BLaER1 (cell line): ENCODE results near the gene CPT1A.
A peak's percentile ranks its signal among the peaks of the same experiment; 100 is the strongest.

Experiments
- H3K27ac ChIP-seq: shearing (Covaris generic); formaldehyde crosslinking; 2 replicates; pipeline ENCODE4 v1.8.1; 2022
- H3K27me3 ChIP-seq: shearing (Covaris generic); formaldehyde crosslinking; 2 replicates; pipeline ENCODE4 v1.8.1; 2022
- H3K36me3 ChIP-seq: shearing (Covaris generic); formaldehyde crosslinking; 2 replicates; pipeline ENCODE4 v1.8.1; 2022
- H3K4me1 ChIP-seq: shearing (Covaris generic); formaldehyde crosslinking; 2 replicates; pipeline ENCODE4 v1.8.1; 2022
- H3K4me2 ChIP-seq: shearing (Covaris generic); formaldehyde crosslinking; 2 replicates; pipeline ENCODE4 v1.8.1; 2022
- H3K4me3 ChIP-seq: shearing (Covaris generic); formaldehyde crosslinking; 2 replicates; pipeline ENCODE4 v1.8.1; 2022
- H3K9ac ChIP-seq: shearing (Covaris generic); formaldehyde crosslinking; 2 replicates; pipeline ENCODE4 v1.8.1; 2022
- H3K9me3 ChIP-seq: shearing (Covaris generic); formaldehyde crosslinking; 2 replicates; pipeline ENCODE4 v1.8.1; 2022
- H4K20me1 ChIP-seq: shearing (Covaris generic); formaldehyde crosslinking; 2 replicates; pipeline ENCODE4 v1.8.1; 2022
- Cebpa-rat ChIP-seq: shearing (Covaris generic); IDR thresholded peaks from 2 replicates; pipeline ENCODE4 v1.8.1; 2022

Gene CPT1A

GRCh38 chr11:68843052-68843561 lies 1.4 kb upstream of the CPT1A start:
- peak overlapping the region; percentile 93 for H3K4me3 ChIP-seq
- no peaks in the 10 kb centered on the region for H3K27me3 ChIP-seq
- H3K36me3 ChIP-seq, result no peaks in the 10 kb centered on the region
- H4K20me1 ChIP-seq, result no peaks in the 10 kb centered on the region; the same call in 1 of the 2 replicates
- no peak for TF ChIP-seq Cebpa-rat
- H3K4me1 ChIP-seq, result peaks cover 59% of the 10 kb centered on the region
- peak overlapping the region; percentile 98 for H3K4me2 ChIP-seq
- no peaks in the 10 kb centered on the region for H3K9me3 ChIP-seq
- H3K27ac ChIP-seq, result peak overlapping the region; percentile 96
- H3K9ac ChIP-seq, result peak overlapping the region; percentile 91

- Histone ChIP-seq H3K4me1 (peaks cover 64% of the 10 kb centered on the region), H3K9me3 (no peaks in the 10 kb centered on the region), H3K9ac (peak overlapping the region; percentile 91), H3K27me3 (no peaks in the 10 kb centered on the region), H3K36me3 (0 out of 2 replicates have a peak, but pooled peaks cover under 1% of the 10 kb centered on the region), H3K27ac (peak overlapping the region; percentile 96), H3K4me2 (peak overlapping the region; percentile 98), H4K20me1 (peaks cover 3% of the 10 kb centered on the region; the same call in 1 of the 2 replicates), H3K4me3 (peak overlapping the region; percentile 93)
- TF ChIP-seq Cebpa-rat, result no peak
Measured at GRCh38 chr11:68842427-68843051, 823 bp upstream of the CPT1A start.

DNA sequence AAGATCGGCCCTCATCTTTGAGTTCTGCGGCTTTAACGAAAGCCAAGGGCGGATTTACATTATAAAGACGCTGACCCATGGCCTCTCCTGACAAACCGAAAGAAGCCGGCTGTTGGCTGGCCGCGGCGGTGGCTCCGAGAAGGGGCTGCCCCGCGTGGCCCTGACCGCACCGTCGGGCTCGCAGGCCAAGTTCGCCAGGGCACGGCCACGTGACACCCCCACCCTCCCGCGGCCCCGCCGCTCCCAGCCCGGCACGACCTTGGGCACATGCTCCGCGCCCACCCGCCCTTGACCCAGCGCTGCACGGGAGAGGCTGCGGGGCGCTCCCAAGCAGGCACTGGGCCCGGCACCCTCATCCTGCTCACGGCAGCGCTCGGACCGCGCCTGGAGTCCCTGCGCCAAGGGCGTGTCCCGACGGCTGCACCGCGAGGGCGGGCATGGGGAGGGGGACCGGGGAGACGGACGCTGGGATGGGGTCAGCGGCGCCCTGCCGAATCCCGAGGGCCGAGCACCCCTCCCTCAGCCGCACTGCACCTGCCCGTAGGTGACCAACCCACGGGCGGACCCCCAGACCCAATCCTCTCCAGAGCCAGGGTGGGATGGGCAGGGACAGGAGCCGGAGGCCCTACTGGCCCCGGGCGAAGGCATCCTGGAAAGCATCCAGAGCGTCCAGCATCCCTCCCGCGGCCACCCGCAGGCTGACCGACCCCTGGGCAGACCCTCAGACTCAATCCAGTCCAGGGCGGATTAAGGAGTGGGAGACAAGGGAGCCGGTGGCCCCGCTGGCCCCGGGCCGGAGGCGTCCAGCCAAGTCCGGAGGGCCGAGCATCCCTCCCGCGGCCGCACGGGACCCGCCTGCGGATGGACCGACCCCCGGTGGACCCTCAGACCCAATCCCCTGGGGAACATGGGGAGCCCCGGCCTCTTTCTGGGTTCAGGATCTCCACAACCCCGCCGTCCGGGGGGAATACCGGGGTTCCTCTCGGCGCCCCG lies 759 bp downstream of the CPT1A start:
- Histone ChIP-seq H3K9ac (peak overlapping the region; percentile 91), H3K36me3 (0 out of 2 replicates have a peak, but pooled peaks cover 10% of the 10 kb centered on the region), H3K27ac (peak overlapping the region; percentile 96), H3K4me3 (peak overlapping the region; percentile 93), H3K9me3 (no peaks in the 10 kb centered on the region), H3K27me3 (no peaks in the 10 kb centered on the region), H4K20me1 (peaks cover 16% of the 10 kb centered on the region; the same call in 1 of the 2 replicates), H3K4me1 (peaks cover 80% of the 10 kb centered on the region), H3K4me2 (peak overlapping the region; percentile 98)
- TF ChIP-seq Cebpa-rat, result no peak

DNA sequence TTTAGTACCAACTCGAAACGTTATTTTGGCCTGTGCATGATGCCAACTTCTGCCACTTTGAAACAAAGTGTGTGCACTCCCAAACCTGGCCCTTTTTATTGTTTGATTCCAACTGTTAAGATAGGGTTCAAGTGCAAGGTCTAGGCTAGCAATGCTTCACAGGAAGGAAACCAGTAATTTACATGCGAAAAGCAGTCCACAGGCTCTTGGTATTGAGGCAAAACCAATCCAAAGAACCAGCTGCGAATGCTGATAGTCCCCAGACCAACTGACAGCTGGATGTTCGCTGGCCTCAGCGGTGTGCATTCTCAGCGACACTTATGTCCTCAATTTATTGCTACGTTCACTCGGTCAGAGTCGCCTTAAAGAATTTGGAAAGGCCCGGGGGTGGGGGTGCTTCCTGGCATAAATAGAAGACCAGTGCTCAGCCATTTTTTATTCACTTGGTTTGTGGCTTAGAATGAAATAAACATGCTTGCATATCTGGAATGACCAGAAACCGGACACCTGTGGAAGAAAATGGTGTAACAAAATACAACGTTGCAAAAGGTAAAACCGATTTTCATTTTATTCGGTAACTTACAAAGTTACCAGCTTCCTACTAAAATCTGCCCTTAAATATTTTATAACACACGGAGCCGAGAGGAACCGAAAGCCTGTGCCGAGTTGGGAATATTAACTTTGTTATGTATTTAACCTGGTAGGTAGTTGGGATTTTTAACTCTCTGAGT lies 1.6 kb downstream of the CPT1A start:
- H4K20me1 ChIP-seq, result peaks cover 25% of the 10 kb centered on the region
- no peaks in the 10 kb centered on the region for H3K9me3 ChIP-seq
- peak overlapping the region; percentile 98 for H3K4me2 ChIP-seq
- peaks cover 81% of the 10 kb centered on the region for H3K4me1 ChIP-seq
- H3K27ac ChIP-seq, result peak overlapping the region; percentile 96
- no peak for TF ChIP-seq Cebpa-rat
- 0 out of 2 replicates have a peak, but pooled peaks cover 10% of the 10 kb centered on the region for H3K36me3 ChIP-seq
- no peaks in the 10 kb centered on the region for H3K27me3 ChIP-seq
- H3K4me3 ChIP-seq, result peak overlapping the region; percentile 93
- peak overlapping the region; percentile 91 for H3K9ac ChIP-seq

DNA sequence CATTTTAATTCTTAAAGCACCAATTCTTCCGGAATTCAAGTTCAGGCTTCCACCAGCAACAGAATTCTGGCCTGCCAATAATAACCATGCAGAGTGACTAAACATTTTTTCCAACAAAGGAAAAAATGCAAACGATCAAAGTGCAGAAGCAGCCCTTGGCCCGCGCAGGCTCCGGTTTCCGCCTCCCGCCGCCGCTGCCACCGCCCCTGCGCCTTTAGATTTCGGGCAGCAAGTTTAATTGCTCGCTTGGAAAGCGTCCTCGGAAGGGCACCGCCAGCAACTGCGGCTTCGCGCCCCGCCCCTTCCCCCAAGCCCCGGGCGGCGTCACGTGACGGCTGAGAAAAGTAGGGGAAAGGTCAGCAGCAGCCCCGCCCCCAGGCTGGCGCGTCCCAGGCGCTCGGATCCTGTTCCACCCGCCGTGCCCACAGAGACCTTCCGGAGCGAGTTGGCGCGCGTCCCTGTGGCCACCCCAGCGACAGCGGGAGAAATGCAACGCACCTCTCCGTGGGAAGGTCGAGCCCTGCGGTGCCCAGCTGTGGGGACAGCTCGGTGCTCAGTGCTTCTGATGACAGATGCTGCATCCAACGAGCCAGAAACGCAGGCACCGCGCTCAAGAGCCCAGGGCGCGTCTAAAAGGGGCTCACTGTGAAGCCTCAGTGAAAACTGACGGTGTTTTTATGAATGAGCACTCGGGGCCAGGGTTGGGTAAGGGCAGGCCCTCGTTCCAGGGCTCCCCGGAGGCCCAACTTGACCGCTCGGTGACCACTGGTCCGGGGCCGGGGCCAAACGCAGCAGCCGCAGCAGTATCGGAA lies 2.5 kb downstream of the CPT1A start:
- H3K4me1 ChIP-seq, result peaks cover 78% of the 10 kb centered on the region
- H3K4me2 ChIP-seq, result peak overlapping the region; percentile 98
- H3K36me3 ChIP-seq, result 0 out of 2 replicates have a peak, but pooled peaks cover 10% of the 10 kb centered on the region
- H3K27me3 ChIP-seq, result no peaks in the 10 kb centered on the region
- peaks cover 33% of the 10 kb centered on the region for H4K20me1 ChIP-seq
- peak overlapping the region; percentile 91 for H3K9ac ChIP-seq
- no peak for TF ChIP-seq Cebpa-rat
- H3K27ac ChIP-seq, result peak overlapping the region; percentile 96
- no peaks in the 10 kb centered on the region for H3K9me3 ChIP-seq
- H3K4me3 ChIP-seq, result peak overlapping the region; percentile 93

DNA sequence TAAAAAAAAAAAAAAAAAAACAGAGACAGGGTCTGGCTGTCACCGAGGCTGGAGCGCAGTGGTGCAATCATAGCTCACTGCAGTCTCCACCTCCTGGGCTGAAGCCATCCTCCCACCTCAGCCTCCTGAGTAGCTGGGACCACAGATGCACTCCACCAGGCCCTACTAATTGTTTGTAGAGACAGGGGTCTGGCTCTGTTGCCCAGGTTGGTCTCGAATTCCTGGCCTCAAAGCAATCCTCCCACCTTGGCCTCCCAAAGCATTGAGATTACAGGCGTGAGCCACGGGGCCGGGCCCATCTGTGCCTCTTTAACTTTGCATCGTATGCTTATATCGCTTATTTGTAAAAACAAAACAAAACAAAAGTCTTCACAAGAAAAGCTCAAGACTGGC lies 3.1 kb downstream of the CPT1A start:
- no peak for TF ChIP-seq Cebpa-rat
- peaks cover 40% of the 10 kb centered on the region for H4K20me1 ChIP-seq
- no peaks in the 10 kb centered on the region for H3K27me3 ChIP-seq
- H3K9ac ChIP-seq, result peak overlapping the region; percentile 91
- peak overlapping the region; percentile 98 for H3K4me2 ChIP-seq
- H3K4me3 ChIP-seq, result peak overlapping the region; percentile 93
- H3K9me3 ChIP-seq, result no peaks in the 10 kb centered on the region
- H3K27ac ChIP-seq, result peak overlapping the region; percentile 96
- H3K36me3 ChIP-seq, result 0 out of 2 replicates have a peak, but pooled peaks cover 14% of the 10 kb centered on the region
- peaks cover 71% of the 10 kb centered on the region for H3K4me1 ChIP-seq

DNA sequence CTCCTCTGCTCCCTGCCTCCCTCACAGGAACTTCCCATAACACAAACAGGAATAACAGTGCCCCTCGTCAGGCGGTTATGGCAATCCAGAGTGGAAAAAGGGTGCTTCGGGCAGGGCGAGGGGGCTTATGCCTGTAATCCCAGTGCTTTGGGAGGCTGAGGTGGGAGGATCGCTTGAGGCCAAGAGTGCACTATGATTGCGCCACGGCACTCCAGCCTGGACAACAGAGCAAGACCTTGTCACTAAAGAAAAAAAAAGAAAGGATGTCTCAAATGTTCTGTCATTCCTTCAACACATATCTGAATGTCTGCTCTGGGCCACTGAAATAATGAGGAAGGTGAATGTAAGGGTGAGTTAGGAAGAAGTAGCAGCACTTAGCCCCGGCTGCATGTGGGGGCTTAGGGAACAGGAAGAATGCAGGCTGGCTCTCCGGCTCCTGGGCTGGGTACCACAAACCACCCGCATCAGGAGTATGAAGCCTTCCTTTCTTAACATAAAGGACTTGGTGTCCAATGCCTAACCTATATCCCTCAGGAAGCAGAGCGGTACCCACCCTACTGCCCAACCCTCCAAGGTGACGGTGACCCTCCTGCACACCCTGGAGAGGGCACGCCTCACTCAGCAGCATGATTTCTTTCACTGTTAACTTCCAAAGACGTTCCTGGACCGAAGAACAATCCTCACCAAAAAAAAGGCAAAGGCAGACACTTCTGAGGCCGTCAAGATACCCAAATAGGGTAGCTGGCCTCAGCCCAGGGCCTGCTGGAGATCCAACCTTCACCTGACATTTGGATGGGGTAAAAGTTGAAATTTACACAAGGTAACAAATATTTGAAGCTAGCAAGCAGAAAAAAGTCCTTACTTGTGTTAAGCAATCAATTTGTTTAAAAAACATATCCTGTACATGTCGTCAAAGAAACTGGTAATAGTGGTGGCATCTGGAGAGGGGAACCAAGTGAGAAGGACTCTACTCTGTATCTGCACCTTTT lies 3.8 kb downstream of the CPT1A start:
- peak overlapping the region; percentile 98 for H3K4me2 ChIP-seq
- H4K20me1 ChIP-seq, result peaks cover 47% of the 10 kb centered on the region
- no peaks in the 10 kb centered on the region for H3K27me3 ChIP-seq
- H3K9me3 ChIP-seq, result no peaks in the 10 kb centered on the region
- TF ChIP-seq Cebpa-rat, result no peak
- peak overlapping the region; percentile 93 for H3K4me3 ChIP-seq
- peaks cover 70% of the 10 kb centered on the region for H3K4me1 ChIP-seq
- H3K36me3 ChIP-seq, result 0 out of 2 replicates have a peak, but pooled peaks cover 15% of the 10 kb centered on the region
- H3K9ac ChIP-seq, result peak overlapping the region; percentile 91
- H3K27ac ChIP-seq, result peak overlapping the region; percentile 96

GRCh38 chr11:68835749-68836148 lies 6.0 kb downstream of the CPT1A start:
- H3K4me1 ChIP-seq, result peaks cover 72% of the 10 kb centered on the region
- no peak overlapping the region for H3K27ac ChIP-seq
- no peak overlapping the region for H3K9ac ChIP-seq
- H3K36me3 ChIP-seq, result 0 out of 2 replicates have a peak, but pooled peaks cover 15% of the 10 kb centered on the region
- H4K20me1 ChIP-seq, result peaks cover 68% of the 10 kb centered on the region
- TF ChIP-seq Cebpa-rat, result no peak
- H3K9me3 ChIP-seq, result no peaks in the 10 kb centered on the region
- no peaks in the 10 kb centered on the region for H3K27me3 ChIP-seq
- H3K4me2 ChIP-seq, result peak overlapping the region; percentile 98
- no peak overlapping the region for H3K4me3 ChIP-seq
